OCI-LY3 (cell line): ENCODE measurements around the gene BCAR3.

Source experiments
- H2AFZ ChIP-seq: fragments of 200-600, 300-600 bp; shearing (Covaris generic); 2 replicates; pipeline ENCODE4 v1.6.0; 2014; ENCODE audit warnings: antibody characterized with exemption, low read depth, low read length
- H3K27ac ChIP-seq: fragments of 200-600, 300-600 bp; sonication (generic); 2 replicates; pipeline ENCODE4 v1.5.1; 2014; ENCODE audit warnings: mild to moderate bottlenecking, low read length, moderate library complexity, mixed read lengths
- H3K27me3 ChIP-seq: fragments of 200-600, 300-600 bp; sonication (generic); 2 replicates; pipeline ENCODE4 v1.6.1; 2014; ENCODE audit warnings: low read depth, low read length, mixed read lengths
- H3K36me3 ChIP-seq: fragments of 200-600, 300-600 bp; sonication (generic); replicated peaks from 2 replicates; pipeline ENCODE3; 2014; ENCODE audit warnings: low read depth, low read length, mixed read lengths
- H3K4me1 ChIP-seq: fragments of 300-600, 200-600 bp; sonication (generic); 2 replicates; pipeline ENCODE4 v1.6.1; 2014; ENCODE audit warnings: low read length, mixed read lengths
- H3K4me2 ChIP-seq: fragments of 200-600, 300-600 bp; sonication (generic); 2 replicates; pipeline ENCODE4 v1.6.1; 2014; ENCODE audit warnings: low read length, mixed read lengths
- H3K4me3 ChIP-seq: fragments of 300-600, 200-600 bp; sonication (generic); 2 replicates; pipeline ENCODE4 v1.5.1; 2014; ENCODE audit warnings: antibody characterized with exemption, mild to moderate bottlenecking, low read length, moderate library complexity
- H3K79me2 ChIP-seq: fragments of 300-600, 200-600 bp; shearing (Covaris generic); 2 replicates; pipeline ENCODE4 v1.6.1; 2014; ENCODE audit warnings: mild to moderate bottlenecking, low read length, mixed read lengths
- H3K9ac ChIP-seq: fragments of 300-600, 200-600 bp; shearing (Covaris generic); 2 replicates; pipeline ENCODE4 v1.6.0; 2014; ENCODE audit warnings: mild to moderate bottlenecking, low read length, moderate library complexity
- H3K9me3 ChIP-seq: fragments of 200-600, 300-600 bp; shearing (Covaris generic); 2 replicates; pipeline ENCODE4 v1.6.1; 2014; ENCODE audit warnings: low read length, mixed read lengths; ENCODE audit not compliant: insufficient read depth
- H4K20me1 ChIP-seq: fragments of 200-600, 300-600 bp; sonication (generic); 2 replicates; pipeline ENCODE4 v1.6.1; 2016; ENCODE audit warnings: low read length, mixed read lengths; ENCODE audit not compliant: insufficient read depth
- EZH2phosphoT487 ChIP-seq: fragments of 200-600 bp; shearing (Covaris generic); IDR thresholded peaks from 2 replicates; pipeline ENCODE4 v1.6.1; 2018; ENCODE audit warnings: antibody characterized with exemption, mixed run types, low read depth
- TF ChIP-seq, protein P1 (sequence below): fragments of 200-600, 300-600 bp; sonication (generic); IDR thresholded peaks from 2 replicates; pipeline ENCODE4 v1.5.1; 2014; ENCODE audit warnings: antibody characterized with exemption, low read length, low read depth

BCAR3 gene

DNA sequence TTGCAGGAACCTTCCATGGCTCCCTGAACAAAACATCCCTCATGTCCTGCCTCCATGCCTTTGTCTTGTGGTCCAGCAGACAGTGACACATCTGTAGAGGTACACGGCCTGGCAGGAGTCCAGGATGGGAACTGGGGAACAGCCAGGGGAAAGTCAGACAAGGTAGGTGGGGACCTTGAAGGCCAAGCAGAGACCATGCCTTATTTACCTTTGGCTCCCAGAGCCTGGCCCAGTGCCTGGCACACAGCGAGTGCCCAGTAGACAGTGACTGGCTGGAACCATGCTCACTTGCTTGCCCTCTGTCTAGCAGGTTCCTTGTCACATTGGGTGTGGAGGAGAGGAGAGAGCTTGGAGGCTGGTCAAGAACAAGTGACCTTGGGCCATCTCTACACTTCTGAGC is 81.0 kb downstream of the BCAR3 start:
- H3K9me3 ChIP-seq = no peaks in the 10 kb centered on the region
- H3K4me1 ChIP-seq = peaks cover 6% of the 10 kb centered on the region
- TF ChIP-seq, protein P1, sequence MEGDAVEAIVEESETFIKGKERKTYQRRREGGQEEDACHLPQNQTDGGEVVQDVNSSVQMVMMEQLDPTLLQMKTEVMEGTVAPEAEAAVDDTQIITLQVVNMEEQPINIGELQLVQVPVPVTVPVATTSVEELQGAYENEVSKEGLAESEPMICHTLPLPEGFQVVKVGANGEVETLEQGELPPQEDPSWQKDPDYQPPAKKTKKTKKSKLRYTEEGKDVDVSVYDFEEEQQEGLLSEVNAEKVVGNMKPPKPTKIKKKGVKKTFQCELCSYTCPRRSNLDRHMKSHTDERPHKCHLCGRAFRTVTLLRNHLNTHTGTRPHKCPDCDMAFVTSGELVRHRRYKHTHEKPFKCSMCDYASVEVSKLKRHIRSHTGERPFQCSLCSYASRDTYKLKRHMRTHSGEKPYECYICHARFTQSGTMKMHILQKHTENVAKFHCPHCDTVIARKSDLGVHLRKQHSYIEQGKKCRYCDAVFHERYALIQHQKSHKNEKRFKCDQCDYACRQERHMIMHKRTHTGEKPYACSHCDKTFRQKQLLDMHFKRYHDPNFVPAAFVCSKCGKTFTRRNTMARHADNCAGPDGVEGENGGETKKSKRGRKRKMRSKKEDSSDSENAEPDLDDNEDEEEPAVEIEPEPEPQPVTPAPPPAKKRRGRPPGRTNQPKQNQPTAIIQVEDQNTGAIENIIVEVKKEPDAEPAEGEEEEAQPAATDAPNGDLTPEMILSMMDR = no peak
- TF ChIP-seq EZH2phosphoT487 = no peak
- H3K4me3 ChIP-seq = no peak overlapping the region
- H3K9ac ChIP-seq = no peak overlapping the region
- no peak overlapping the region for H3K4me2 ChIP-seq
- H3K36me3 ChIP-seq = peaks cover 14% of the 10 kb centered on the region
- peaks cover 87% of the 10 kb centered on the region for H3K79me2 ChIP-seq
- H2AFZ ChIP-seq = no peak overlapping the region
- no peaks in the 10 kb centered on the region for H3K27me3 ChIP-seq
- H3K27ac ChIP-seq = no peak overlapping the region
- peaks cover 76% of the 10 kb centered on the region for H4K20me1 ChIP-seq

DNA sequence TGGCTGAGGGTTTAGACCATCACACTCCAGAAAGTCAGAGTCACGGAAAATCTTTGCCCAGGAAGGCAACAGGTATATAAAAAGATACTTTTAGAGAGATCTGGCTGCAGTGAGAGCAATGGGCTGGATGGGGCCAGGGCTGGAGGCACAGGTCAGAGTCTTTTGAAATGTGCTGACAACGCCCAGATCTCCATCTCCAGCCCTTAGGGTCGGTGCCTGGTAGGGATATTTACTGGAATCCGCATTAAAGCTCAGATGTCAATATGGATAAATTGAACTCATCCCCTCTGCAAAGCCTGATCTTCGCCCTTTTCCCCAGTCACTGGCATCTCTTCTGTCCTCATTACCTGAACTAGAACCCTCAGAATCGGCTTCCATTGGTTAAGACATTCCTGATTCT is 82.2 kb downstream of the BCAR3 start:
- Histone ChIP-seq H2AFZ (no peak overlapping the region), H3K79me2 (peaks cover 83% of the 10 kb centered on the region), H4K20me1 (peaks cover 77% of the 10 kb centered on the region), H3K36me3 (peaks cover 8% of the 10 kb centered on the region), H3K9ac (no peak overlapping the region), H3K4me3 (no peak overlapping the region), H3K9me3 (no peaks in the 10 kb centered on the region), H3K4me1 (no peaks in the 10 kb centered on the region), H3K27me3 (no peaks in the 10 kb centered on the region), H3K4me2 (no peak overlapping the region), H3K27ac (no peak overlapping the region)
- no peak for TF ChIP-seq EZH2phosphoT487
- TF ChIP-seq, protein P1 = no peak

DNA sequence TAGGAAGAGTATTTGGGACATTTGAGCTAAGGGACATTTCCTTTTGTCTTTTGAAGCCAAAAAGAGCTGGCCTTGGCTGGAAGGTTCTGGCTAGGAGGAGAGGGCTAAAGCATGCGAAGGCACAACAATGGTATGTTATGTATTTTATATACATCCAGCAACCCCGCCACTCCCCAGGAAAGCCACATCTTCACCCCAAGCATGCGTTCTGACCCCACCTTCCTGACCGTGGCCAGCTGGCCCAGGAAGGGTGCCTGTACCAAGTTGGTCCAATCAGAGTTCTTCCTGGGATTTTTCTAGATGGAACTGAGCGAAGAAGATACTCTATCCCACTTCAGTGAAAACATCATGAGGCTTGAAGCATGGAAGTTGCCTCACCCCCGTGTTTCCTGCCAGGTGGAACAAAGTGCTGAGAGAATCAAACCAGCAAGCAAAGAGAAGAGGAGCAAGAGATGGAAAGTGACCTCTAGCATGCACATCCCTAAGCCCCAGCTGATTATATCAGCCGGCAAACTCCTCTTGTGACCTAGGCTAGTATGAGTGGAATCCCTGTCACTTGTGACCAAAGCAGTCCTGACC is 82.7 kb downstream of the BCAR3 start:
- Histone ChIP-seq H3K4me2 (no peak overlapping the region), H3K9me3 (no peaks in the 10 kb centered on the region), H4K20me1 (peaks cover 82% of the 10 kb centered on the region), H3K79me2 (peaks cover 82% of the 10 kb centered on the region), H3K4me1 (no peaks in the 10 kb centered on the region), H3K36me3 (peaks cover 5% of the 10 kb centered on the region), H3K4me3 (no peak overlapping the region), H3K9ac (no peak overlapping the region), H2AFZ (no peak overlapping the region), H3K27me3 (no peaks in the 10 kb centered on the region), H3K27ac (no peak overlapping the region)
- no peak for TF ChIP-seq EZH2phosphoT487
- TF ChIP-seq, protein P1 = no peak

DNA sequence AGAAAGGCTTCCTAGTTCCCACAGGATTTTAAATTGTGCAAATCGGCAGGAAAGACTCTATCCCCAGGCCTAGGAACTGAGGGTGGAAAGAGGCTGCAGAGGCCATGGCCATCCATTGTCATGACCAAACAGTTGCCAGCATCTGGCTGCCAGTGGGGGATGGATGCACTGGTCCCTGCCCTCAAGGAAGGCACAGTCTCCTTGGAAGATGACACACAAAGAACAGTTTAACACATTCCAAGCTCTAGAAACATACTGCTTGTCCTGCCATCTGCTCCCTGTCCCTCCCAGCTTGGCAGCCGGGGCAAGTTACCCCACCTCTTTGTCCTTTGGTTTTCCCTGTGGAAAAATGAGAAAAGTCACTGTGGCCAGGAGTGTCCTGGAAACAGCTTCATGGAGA is 83.2 kb downstream of the BCAR3 start:
- no peak for TF ChIP-seq EZH2phosphoT487
- TF ChIP-seq, protein P1 = no peak
- Histone ChIP-seq H3K4me3 (no peak overlapping the region), H3K4me2 (no peak overlapping the region), H3K36me3 (peaks cover 2% of the 10 kb centered on the region), H2AFZ (no peak overlapping the region), H3K27ac (no peak overlapping the region), H3K9me3 (no peaks in the 10 kb centered on the region), H3K27me3 (no peaks in the 10 kb centered on the region), H3K79me2 (peaks cover 82% of the 10 kb centered on the region), H4K20me1 (peaks cover 87% of the 10 kb centered on the region), H3K9ac (no peak overlapping the region), H3K4me1 (no peaks in the 10 kb centered on the region)
